Activated naive CD4-positive, alpha-beta T cell treated with anti-CD3 and anti-CD28 coated beads for 36 hours (primary cell): ENCODE measurements around the gene CDPF1. TPM values are rescaled to one million over a fixed set of nuclear protein-coding genes. Genes with fewer than 3 reads are reported as not detected.
A peak's percentile ranks its signal among the peaks of the same experiment; 100 is the strongest.

Experiments used
- CTCF ChIA-PET: fragments of 350-600 bp; sonication (Branson Sonifier 250); formaldehyde crosslinking; loops from one replicate; lab custom pipeline; 2021; ENCODE audit warnings: antibody characterized with exemption; lab: Charles Lee
- DNase-seq: peaks from one replicate; pipeline ENCODE4 v3.0.0-alpha.2; 2020
- H3K27ac Mint-ChIP-seq: one replicate; pipeline ENCODE4 v1.8.0; 2021; ENCODE audit warnings: mild to moderate bottlenecking, mixed read lengths
- H3K27me3 Mint-ChIP-seq: one replicate; pipeline ENCODE4 v1.8.0; 2021; ENCODE audit warnings: low read depth, mixed read lengths
- H3K36me3 Mint-ChIP-seq: one replicate; pipeline ENCODE4 v1.8.0; 2021; ENCODE audit warnings: low read depth, mixed read lengths
- H3K4me1 Mint-ChIP-seq: one replicate; pipeline ENCODE4 v1.8.0; 2021; ENCODE audit warnings: low read depth, mixed read lengths
- H3K4me3 Mint-ChIP-seq: one replicate; pipeline ENCODE4 v1.8.0; 2021; ENCODE audit warnings: mild to moderate bottlenecking, moderate library complexity, mixed read lengths
- H3K9me3 Mint-ChIP-seq: one replicate; pipeline ENCODE4 v1.8.0; 2021; ENCODE audit warnings: mixed read lengths
- intact Hi-C: fragments of 100-400 bp; cut with micrococcal nuclease; formaldehyde crosslinking; loops from one replicate; pipeline ENCODE4 v1.15.1; 2023
- total RNA-seq, 2 experiments: library from RNA; stranded (reverse); gene quantifications; one replicate each; pipeline ENCODE4 v1.2.3, GENCODE V29; 2021

CDPF1 gene
- total RNA-seq: 1 to 10 TPM; 6.9 to 8.0 TPM

- H3K27me3 Mint-ChIP-seq: no peaks in the 10 kb centered on the region
- no peaks in the 10 kb centered on the region for H3K9me3 Mint-ChIP-seq
- CTCF ChIA-PET: no interaction called here
- H3K4me3 Mint-ChIP-seq: peak within 1 kb of the TSS; percentile 80
- peak within 1 kb of the TSS; percentile 41 for H3K27ac Mint-ChIP-seq
- DNase-seq: peak; percentile 91
- no peaks in the 10 kb centered on the region for H3K36me3 Mint-ChIP-seq
- H3K4me1 Mint-ChIP-seq: peaks cover 26% of the 10 kb centered on the region
- intact Hi-C loops: loop anchor here (1.0 kb wide), 2 partner anchors 46 to 215 kb away; partner anchors contain the start of gene GTSE1
Measured at GRCh38 chr22:46250035-46250782, at the start of gene CDPF1. TSS of gene CDPF1 (minus strand) at chr22:46250293. CDS start at chr22:46248284, 2,009 bp downstream.

GRCh38 chr22:46299101-46299500 lies 49.0 kb upstream of the CDPF1 start:
- Mint-ChIP-seq H3K4me3 (peak overlapping the region; percentile 60), H3K27me3 (peaks cover 7% of the 10 kb centered on the region), H3K36me3 (peaks cover 37% of the 10 kb centered on the region)

GRCh38 chr22:46297151-46297812 lies 47.2 kb upstream of the CDPF1 start:
- CTCF ChIA-PET: interaction anchor here (1.2 kb wide), 1 partner anchor 16 kb away, joined by 7 read pairs; no protein-coding TSS in a partner anchor
- Mint-ChIP-seq H3K4me3 (peak overlapping the region; percentile 93), H3K4me1 (peaks cover 25% of the 10 kb centered on the region)

More at GRCh38 chr22:46299101-46299500, 49.0 kb upstream of the CDPF1 start:
- no peaks in the 10 kb centered on the region for H3K9me3 Mint-ChIP-seq
- peaks cover 23% of the 10 kb centered on the region for H3K4me1 Mint-ChIP-seq
- DNase-seq: no peak
- CTCF ChIA-PET: no interaction called here
- intact Hi-C loops: loop anchor here (5.0 kb wide), 1 partner anchor 243 kb away; no protein-coding TSS in a partner anchor
- H3K27ac Mint-ChIP-seq: no peak overlapping the region

GRCh38 chr22:46296257-46297150 lies 46.4 kb upstream of the CDPF1 start, which contains the start of gene GTSE1:
TSS of gene GTSE1 (plus strand) at chr22:46296870. CDS start at chr22:46297401, 531 bp downstream.
- CTCF ChIA-PET: interaction anchor here (0.7 to 1.7 kb wide), 5 partner anchors 11 to 174 kb away, joined by 3 to 10 read pairs (median 4); no protein-coding TSS in a partner anchor
- H3K27me3 Mint-ChIP-seq: peaks cover 7% of the 10 kb centered on the region
- peak; percentile 99 for DNase-seq
- peaks cover 31% of the 10 kb centered on the region for H3K36me3 Mint-ChIP-seq
- peaks cover 25% of the 10 kb centered on the region for H3K4me1 Mint-ChIP-seq
- intact Hi-C loops: loop anchor here (1.0 to 5.0 kb wide), 8 partner anchors 38 to 284 kb away; partner anchors contain the start of genes CDPF1 and TRMU
- H3K27ac Mint-ChIP-seq: peak within 1 kb of the TSS; percentile 90
- peak within 1 kb of the TSS; percentile 93 for H3K4me3 Mint-ChIP-seq
- peaks cover 1% of the 10 kb centered on the region for H3K9me3 Mint-ChIP-seq

More at GRCh38 chr22:46297151-46297812, 47.2 kb upstream of the CDPF1 start:
- Mint-ChIP-seq H3K36me3 (peaks cover 31% of the 10 kb centered on the region), H3K9me3 (no peaks in the 10 kb centered on the region), H3K27ac (no peak overlapping the region), H3K27me3 (peaks cover 7% of the 10 kb centered on the region)
- intact Hi-C loops: loop anchor here (2.0 to 5.0 kb wide), 4 partner anchors 38 to 284 kb away; partner anchors contain the start of gene TRMU
- DNase-seq: peak; percentile 39

- peaks cover 7% of the 10 kb centered on the region for H3K27me3 Mint-ChIP-seq
- CTCF ChIA-PET: interaction anchor here (0.8 to 1.7 kb wide), 3 partner anchors 12 to 173 kb away, joined by 3 to 10 read pairs (median 3); no protein-coding TSS in a partner anchor
- peak overlapping the region; percentile 93 for H3K4me3 Mint-ChIP-seq
- peaks cover 25% of the 10 kb centered on the region for H3K36me3 Mint-ChIP-seq
- intact Hi-C loops: loop anchor here (5.0 kb wide), 1 partner anchor 247 kb away; no protein-coding TSS in a partner anchor
- no peak for DNase-seq
- H3K9me3 Mint-ChIP-seq: peaks cover 1% of the 10 kb centered on the region
- H3K27ac Mint-ChIP-seq: peak overlapping the region; percentile 53
- peaks cover 25% of the 10 kb centered on the region for H3K4me1 Mint-ChIP-seq
Measured at GRCh38 chr22:46295277-46295971, 45.3 kb upstream of the CDPF1 start.

- Mint-ChIP-seq H3K4me3 (peak overlapping the region; percentile 93), H3K27ac (no peak overlapping the region), H3K36me3 (peaks cover 20% of the 10 kb centered on the region), H3K9me3 (peaks cover 1% of the 10 kb centered on the region), H3K4me1 (peaks cover 25% of the 10 kb centered on the region), H3K27me3 (peaks cover 7% of the 10 kb centered on the region)
- CTCF ChIA-PET: no interaction called here
- no peak for DNase-seq
- intact Hi-C loops: loop anchor here (5.0 kb wide), 1 partner anchor 248 kb away; no protein-coding TSS in a partner anchor
Measured at GRCh38 chr22:46294784-46295183, 44.7 kb upstream of the CDPF1 start.

- peaks cover 2% of the 10 kb centered on the region for H3K27me3 Mint-ChIP-seq
- intact Hi-C loops: no loop called here
- H3K36me3 Mint-ChIP-seq: peaks cover 11% of the 10 kb centered on the region
- CTCF ChIA-PET: no interaction called here
- H3K4me1 Mint-ChIP-seq: peaks cover 23% of the 10 kb centered on the region
- H3K9me3 Mint-ChIP-seq: peaks cover 1% of the 10 kb centered on the region
- peak; percentile 56 for DNase-seq
- no peak overlapping the region for H3K27ac Mint-ChIP-seq
- no peak overlapping the region for H3K4me3 Mint-ChIP-seq
Measured at GRCh38 chr22:46293577-46294260, 43.6 kb upstream of the CDPF1 start.

GRCh38 chr22:46292732-46293131 lies 42.6 kb upstream of the CDPF1 start:
- Mint-ChIP-seq H3K9me3 (peaks cover 1% of the 10 kb centered on the region), H3K4me3 (no peak overlapping the region), H3K36me3 (peaks cover 6% of the 10 kb centered on the region), H3K4me1 (peaks cover 18% of the 10 kb centered on the region), H3K27ac (no peak overlapping the region), H3K27me3 (no peaks in the 10 kb centered on the region)
- CTCF ChIA-PET: no interaction called here
- intact Hi-C loops: no loop called here
- no peak for DNase-seq

GRCh38 chr22:46292173-46292572 lies 42.1 kb upstream of the CDPF1 start:
- intact Hi-C loops: no loop called here
- H3K4me1 Mint-ChIP-seq: peaks cover 15% of the 10 kb centered on the region
- peaks cover 2% of the 10 kb centered on the region for H3K36me3 Mint-ChIP-seq
- H3K4me3 Mint-ChIP-seq: no peak overlapping the region
- no peaks in the 10 kb centered on the region for H3K27me3 Mint-ChIP-seq
- CTCF ChIA-PET: no interaction called here
- DNase-seq: no peak
- H3K9me3 Mint-ChIP-seq: peaks cover 1% of the 10 kb centered on the region
- no peak overlapping the region for H3K27ac Mint-ChIP-seq

- Mint-ChIP-seq H3K4me1 (peaks cover 11% of the 10 kb centered on the region), H3K4me3 (no peak overlapping the region), H3K36me3 (peaks cover under 1% of the 10 kb centered on the region), H3K9me3 (peaks cover 1% of the 10 kb centered on the region), H3K27ac (no peak overlapping the region), H3K27me3 (no peaks in the 10 kb centered on the region)
- no peak for DNase-seq
- intact Hi-C loops: no loop called here
- CTCF ChIA-PET: no interaction called here
Measured at GRCh38 chr22:46290843-46291785, 41.0 kb upstream of the CDPF1 start.
